SW 1271 (cell line): ENCODE data around the gene GNB1L.
A peak's percentile ranks its signal among the peaks of the same experiment; 100 is the strongest.

Experiments used
- DNase-seq, 2 experiments: peaks; one replicate each; lab custom pipeline; 2025; lab: John Stamatoyannopoulos, UW

GNB1L gene

DNA sequence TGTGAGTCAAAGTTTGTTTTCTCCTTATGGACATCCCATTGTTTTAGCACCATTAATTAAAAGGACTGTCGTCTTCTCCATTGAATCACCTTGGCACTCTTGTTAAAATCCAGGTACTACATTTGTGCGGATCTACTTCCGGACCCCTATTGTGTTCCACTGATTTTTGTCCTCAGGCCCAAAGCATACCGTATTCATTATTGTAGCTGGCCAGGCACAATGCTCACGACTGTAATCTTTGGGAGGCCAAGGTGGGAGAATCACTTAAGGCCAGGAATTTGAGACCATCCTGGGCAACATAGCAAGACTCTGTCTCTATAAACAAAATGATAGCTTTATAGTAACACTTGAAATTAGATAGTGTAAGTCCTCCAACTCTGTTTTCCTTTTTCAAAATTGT lies 8.9 kb upstream of the GNB1L start:
- no peak for DNase-seq

DNA sequence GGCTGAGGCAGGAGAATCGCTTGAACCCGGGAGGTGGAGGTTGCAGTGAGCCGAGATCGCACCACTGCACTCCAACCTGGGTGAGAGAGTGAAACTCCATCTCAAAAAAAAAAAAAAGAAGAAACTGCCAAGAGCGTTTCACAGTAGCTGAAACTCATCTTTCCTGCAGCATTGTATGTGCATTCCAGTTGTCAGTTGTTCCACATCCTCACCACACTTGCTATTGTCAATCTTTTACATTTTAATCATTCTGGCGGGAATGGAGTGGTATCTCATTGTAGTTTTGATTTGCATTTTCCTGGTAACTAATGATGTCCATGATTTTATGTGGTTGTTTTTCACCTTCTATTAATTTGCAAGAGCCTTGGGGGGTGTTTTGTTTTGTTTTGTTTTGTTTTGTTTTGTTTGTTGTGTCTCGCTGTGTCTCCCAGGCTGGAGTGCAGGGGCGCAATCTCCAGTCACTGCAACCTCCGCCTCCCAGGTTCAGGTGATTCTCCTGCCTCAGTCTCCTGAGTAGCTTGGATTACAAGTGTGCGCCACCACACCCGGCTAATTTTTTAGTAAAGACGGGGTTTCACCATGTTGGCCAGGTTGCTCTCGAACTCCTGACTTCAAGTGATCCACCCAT lies 8.1 kb upstream of the GNB1L start:
- no peak for DNase-seq

GRCh38 chr22:19859861-19860510 lies 5.3 kb upstream of the GNB1L start:
- DNase-seq: no peak

DNA sequence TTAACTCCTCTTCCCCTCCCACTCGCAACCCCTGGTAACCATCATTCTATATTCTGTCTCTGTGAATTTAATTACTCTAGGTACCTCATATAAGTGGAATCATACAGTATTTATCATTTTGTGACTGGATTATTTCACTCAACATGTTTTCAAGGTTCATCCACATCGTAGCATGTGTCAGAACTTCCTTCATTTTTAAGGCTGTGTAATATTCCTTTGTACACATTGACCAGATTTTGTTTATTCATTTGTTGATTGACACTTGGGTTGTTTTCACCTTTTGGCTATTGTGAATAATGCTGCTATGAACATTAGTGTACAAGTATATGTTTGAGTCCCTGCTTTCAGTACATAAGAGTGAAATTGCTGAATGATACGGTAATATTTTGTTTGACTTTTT lies 2.7 kb upstream of the GNB1L start:
- DNase-seq: no peak

DNA sequence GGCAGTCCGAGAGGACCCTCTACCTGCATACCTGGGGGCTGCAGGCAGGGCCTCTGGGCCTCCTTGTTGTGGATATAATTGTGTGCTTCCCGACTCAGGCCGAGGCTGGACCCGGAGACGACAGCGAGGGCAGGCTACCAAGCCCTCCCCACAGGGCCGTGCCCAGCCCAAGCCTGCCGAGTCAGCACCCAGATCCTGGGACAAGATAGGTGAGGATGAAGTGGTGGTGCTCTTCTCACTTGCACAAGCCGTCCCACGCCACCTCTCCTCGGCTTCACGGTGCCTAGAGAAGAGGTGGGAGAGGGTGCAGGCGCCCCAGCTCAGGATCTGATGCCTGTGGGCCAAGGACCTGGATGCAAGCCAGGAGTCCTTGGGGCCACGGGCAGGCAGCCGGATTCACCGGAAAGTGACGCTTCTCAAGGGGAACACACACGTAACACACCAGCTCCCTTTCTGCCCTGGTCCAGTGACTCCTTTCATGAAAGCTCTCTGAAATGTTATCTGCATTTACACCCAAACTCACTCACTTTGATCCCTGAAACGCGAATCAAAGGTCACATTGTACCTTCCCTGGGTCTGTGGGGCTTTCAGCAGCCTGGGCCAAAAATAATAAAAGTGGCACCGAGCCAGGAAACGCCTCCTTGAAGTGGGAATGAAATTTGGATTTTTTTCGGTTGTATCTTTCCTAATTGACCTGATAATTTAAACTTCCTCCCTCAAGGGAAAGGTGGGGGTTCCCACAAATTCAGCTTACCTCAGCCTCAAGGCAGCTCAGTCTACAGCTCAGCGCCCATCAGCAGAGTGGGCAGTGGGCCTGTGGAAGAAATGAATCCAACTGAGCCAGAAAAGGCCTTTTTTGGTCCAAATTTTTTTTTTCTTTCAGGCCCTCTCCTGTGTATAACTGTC lies 1.1 kb upstream of the GNB1L start:
- DNase-seq: peak in 1 of 2 experiments; percentile 59

- no peak for DNase-seq
These were observed 546 bp downstream of the GNB1L start for GRCh38 chr22:19853879-19854777.

DNA sequence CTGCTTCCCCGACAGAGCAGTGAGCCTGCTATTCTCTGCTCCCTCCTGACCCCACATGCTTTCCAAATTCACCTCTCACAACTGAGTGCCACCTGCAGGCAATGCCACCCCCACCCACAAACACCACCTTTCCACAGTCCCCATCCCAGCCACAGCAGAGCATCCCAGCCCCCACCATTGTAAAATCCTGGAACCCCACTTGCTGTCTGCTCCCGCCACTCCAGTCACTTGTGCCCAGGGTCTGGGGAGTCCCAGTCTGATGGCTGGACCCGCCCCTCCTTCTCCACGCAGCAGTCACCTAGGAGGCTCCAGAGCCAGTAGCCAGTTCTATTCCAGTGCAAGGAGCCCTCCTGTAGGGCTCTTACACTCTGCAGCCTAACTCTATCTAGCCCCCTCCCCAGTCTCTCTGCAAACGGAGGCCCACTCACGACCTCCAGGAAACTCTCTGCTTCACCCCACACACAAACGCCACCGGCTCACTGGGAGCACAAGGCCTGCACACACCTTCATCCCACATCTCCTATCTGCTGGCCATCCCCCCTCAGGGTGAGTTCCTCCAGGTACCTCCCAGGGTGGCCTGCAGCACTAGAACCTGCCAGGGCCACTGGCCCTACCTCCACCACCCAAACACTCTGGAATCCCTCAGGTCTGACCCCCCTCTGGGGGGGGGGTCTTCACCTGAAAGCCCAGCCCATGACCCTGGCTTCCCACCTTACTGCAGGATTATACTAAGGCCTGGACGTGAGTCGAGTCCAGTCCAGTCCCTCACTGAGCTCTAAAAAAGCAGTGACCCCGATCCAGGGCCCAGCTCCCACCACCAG lies 1.4 kb downstream of the GNB1L start:
- no peak for DNase-seq

GRCh38 chr22:19852177-19852781 lies 2.4 kb downstream of the GNB1L start:
- DNase-seq: no peak

DNA sequence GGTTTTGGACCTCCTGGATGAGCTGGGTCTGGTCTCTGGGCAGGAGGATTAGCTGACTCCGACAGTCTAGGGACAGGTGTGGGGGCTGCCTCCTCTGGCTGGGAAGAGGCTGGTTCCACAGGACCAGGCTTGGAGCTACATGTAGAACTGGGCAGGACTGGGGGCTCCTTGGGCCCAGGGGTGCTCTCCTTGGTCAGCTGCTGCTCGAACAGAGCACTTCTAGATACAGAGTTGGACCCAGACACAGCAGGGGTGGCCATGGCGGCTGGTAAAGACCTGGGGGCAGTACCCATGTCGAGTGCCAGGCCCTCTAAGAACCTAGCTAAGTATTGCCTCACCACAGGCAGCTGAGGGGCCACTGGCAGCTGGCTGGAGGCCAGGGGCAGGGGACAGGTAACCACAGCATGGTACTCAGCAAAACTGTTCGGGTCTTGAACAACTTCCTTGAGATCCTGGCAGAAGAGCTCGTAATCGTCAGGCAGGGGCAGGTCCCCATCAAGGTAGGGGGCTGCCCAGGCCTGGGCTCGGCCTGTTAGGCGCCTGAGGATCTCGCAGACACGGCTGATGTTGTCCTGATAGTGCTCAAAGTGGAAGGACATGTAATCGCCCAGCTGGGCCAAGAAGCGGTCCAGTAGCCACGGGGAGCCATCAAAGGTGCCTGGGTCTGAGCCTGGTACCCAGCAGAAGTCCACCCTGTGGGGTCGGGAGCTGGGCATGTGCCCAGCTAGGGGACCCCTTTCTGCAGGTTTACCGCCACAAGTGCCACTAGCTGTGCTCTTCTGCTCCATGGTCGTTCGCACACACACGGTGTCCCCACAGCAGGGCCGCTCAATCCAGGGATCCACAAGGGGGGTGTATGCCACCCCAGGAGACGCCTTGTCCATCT lies 3.1 kb downstream of the GNB1L start:
- DNase-seq: no peak

DNA sequence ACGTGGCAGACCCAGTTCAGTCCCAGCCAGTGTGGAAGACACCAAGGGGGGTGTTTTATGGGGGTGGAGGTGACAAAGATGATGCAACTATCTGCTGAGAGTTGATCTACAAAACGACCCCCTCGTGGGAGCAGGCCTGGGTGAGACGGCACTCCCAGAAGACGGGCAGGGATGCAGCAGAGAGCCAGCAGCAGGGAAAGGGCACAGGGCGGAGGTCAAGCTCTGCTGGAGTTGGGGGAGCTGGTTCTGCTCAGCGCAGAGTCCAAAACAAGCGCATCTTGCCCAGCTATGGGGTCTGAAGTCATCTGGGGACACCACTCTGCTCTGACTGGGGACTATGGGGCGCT lies 3.9 kb downstream of the GNB1L start:
- no peak for DNase-seq

GRCh38 chr22:19849835-19850762 lies 4.6 kb downstream of the GNB1L start:
- DNase-seq: no peak

DNA sequence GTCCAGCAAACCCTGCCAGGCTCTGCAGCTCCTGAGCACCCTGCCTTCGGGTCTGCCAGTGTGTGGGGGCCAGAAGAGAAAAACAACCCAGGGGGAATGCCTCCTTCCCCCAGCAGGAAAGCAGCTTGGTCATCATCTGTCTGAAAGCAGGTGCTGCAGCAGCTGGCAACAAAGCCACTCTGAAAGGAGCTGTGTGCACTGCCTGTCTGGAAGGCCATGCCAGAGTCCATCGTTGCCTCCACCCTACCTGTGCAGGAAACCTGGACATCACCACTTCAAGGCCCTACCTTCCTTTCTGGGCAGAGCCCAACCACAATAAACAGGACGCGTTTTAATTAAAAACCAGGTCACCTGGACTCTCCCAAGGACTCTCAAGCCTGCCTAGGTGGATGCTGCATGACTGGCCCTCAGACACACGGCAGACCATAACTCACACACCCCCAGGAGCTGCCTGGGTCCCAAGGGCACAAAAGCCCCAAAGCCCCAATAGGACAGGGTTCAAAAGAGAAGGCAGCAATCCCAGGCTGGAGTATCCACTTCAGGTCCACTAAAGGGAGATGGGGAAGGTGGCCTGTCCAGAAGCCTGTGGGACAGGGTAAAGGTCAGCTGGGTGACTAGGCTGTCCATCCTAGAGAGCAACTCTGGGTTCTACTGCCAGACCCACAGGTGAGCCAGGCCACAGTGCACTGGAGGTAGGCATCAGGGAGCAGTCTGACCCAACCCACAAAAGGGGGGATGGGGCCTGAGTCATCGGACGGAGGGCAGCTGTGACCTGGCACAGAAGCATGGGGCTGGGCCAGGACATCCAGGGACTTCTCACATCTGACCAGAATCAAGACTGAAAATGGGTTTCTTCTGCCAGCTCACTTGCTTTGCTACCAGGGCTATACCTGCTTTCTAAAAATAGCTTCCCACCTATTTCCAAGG lies 6.1 kb downstream of the GNB1L start:
- no peak for DNase-seq

GRCh38 chr22:19847345-19847632 lies 7.4 kb downstream of the GNB1L start:
- no peak for DNase-seq

DNA sequence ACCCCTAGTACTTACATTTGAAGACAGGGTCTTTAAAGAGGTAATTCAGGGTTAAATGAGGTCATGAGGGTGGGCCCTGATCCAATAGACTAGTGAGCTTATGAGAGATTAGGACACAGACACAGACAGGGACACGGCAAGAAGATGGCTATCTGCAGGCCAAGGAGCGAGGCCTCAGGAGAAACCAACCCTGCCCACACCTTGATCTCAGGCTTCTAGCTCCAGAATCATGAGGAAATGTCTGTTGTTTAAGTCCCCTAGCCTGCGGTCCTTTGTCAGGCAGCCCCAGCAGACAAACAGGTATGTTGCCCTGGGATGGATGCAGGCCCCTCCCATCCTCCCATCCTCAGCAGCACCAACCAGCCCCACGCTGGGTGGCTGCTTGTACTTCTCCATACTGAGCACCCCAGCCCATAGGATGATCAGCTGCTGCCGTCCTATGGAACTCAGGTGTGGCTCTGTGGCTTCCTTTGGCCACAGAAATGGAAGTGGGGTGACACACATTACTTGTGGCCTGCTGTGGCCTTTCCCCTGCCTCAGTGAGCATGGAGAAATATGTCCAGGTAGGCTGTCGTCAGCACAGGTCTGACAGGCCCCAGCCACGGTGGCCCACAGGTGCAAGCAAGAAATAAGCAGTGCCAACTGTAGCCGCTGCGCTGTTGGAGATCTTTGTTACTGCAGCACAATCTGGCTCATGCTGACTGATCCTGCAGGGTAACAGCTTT lies 7.9 kb downstream of the GNB1L start:
- no peak for DNase-seq

- no peak for DNase-seq
These were observed 9.5 kb downstream of the GNB1L start for GRCh38 chr22:19845054-19845722.

DNA sequence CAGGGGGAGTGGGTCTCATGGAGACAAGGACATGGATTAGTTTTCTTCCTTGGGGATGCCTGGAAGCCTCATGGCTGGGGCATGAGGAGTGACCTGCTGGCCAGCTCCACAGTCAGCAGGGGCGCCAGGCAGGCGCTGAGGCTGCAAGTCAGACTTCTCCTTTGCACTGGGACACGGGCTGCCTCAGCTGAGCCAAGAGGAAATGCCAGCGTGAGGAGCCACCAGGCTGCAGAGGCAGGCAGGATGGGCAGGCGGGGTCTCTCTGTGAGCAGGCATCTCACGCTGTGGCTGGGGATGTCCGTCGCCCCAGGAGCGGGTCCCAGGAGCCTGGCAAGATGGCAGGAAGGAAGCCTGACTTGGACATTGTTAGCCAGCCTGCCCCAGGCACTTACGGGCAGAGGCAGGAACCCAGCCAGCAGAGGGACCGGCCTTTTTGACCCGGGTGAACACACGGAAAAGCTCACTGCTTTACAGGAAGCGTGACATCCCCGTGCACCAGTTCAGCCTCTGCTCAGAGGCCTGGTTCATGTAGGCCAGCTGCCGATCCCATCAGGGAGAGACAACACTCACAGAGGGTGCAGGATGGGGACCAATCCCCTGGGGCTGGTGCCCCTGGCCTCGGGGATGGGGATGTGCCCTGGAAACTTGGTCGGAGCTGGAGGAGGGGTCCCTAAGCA lies 10.2 kb downstream of the GNB1L start:
- no peak for DNase-seq
